GM18858 (cell line): ENCODE results near the gene TMED9.
A peak's percentile ranks its signal among the peaks of the same experiment; 100 is the strongest.
"Not testable (repeated sequence)": the region's sequence is repeated elsewhere in the genome, so short reads cannot be mapped to it uniquely, and the experiment has no call there.

Experiments used
- ATAC-seq: cut with Tn5 transposase; IDR thresholded peaks from one replicate; pipeline ENCODE4 v1.9.1; 2021; ENCODE audit not compliant: unreplicated experiment

The TMED9 gene

DNA sequence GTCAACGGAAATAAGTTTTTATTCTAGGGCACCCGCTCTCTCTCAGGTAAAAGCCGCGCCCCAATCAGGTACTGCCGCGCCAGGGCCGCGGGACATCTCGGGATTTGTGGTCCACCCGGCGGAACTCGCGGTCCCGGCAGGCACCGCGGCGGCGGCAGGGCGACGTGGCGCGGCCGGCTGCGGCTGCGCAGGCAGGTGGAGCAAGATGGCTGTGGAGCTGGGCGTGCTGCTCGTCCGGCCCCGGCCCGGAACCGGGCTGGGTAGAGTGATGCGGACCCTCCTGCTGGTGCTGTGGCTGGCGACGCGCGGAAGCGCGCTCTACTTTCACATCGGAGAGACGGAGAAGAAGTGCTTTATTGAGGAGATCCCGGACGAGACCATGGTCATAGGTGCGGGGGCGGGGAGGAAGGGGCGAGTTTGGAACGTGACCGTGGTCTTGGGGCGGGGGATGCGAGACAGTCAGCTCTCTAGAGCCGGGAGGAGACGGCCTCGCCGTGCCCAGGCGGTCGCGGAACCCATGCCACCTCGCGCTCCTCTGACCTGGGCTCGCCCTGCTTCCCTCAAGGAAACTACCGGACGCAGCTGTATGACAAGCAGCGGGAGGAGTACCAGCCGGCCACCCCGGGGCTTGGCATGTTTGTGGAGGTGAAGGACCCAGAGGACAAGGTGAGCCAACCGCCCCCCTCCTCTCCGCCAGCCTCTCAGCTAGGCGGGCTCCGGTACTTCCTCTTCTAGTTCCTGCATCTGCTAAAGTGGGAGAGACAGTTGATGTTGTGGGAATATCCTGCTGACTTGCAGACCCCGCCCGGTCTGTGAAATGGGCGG is at the start of gene TMED9:
Gene TMED9 (plus strand): TSS at position 194 of the 825 bp plus-strand sequence. CDS start 12 bp downstream, at position 206.
- peak; percentile 85 for ATAC-seq

DNA sequence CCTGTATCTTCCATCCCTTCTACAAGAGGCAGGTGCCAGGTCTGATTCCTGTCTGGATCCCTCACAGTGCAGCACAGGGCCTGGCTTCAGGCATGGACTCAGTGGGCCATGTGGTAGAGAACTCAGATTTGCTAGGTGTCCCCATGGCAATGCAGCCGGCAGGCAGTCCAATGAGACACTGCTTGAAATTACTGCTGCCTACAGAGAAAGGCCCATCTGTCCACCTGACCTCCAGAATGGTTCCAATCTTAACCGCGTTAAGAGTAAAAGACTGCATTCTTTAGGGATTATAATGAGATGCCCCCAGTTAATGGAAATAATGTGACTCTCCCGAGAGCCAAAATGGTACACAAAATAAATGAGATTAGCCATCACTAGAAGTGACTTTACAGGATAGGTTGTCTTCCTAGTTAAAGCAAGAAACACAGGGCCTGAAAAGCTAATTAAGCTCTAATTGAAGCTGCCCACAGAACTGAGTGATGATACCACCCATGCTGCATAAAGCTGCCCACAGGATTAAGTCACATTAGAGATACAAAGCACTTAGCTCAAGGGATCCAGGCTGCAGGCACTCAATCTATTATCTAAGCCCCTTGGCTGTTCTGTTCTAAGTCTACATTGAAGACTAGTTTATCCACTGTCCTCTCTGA is 49.1 kb upstream of the TMED9 start:
- ATAC-seq: no peak

DNA sequence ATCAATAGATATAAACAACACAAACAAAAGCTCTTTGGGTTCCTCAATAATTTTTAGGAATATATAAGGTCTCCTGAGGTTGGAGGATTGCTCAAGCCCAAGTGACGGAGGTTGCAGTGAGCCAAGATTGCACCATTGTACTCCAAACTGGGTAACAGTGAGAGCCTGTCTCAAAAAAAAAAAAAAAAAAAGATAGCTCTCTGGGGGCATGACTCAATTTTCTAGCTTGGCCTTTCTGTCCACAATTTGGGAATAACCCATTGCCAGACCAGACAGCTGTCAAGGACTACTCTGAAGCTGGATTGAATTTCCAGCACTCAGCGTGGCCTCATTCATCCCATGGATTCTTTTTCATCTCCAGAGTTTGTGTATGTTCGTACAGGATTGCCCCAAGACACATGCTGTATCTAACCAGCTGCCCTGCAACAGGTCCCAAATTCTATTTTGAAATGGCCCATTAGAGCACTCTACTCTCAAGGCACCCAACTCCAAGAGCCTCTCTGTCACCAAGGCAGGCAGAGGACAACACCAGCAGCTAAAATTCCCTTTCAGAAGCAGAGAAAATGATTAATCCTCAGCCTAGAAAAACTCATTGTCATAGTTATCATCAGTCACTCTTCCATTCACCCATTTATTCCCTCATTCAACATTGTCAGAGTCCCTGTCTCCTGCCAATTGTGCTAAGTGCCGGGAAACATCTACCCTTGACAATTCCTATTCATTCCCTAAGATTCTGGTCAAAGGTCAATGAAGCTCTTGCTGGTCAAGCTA is 46.3 kb upstream of the TMED9 start:
- no peak for ATAC-seq

DNA sequence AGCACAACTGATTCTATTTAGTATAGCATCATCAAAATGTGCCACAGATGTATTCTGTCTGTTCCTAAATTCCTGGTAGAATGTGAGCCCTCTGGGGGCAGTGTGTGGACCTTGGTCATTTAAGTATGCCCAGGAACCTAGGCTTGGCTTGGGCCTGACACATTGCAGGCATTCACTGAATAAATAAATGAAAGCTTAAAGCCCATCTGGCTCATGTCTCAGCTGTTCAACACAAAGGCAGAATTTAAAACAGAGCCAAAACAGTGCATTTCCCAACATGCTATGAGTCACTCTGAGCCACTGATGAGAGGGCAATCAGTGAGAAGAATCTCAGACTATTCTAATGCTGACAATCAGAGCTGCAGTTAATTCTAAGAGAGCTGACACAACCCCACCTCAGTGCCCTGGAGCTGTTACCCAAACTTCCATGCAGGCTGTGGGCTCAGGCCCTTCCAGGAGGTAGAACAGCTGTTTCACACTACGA is 45.7 kb upstream of the TMED9 start:
- no peak for ATAC-seq

DNA sequence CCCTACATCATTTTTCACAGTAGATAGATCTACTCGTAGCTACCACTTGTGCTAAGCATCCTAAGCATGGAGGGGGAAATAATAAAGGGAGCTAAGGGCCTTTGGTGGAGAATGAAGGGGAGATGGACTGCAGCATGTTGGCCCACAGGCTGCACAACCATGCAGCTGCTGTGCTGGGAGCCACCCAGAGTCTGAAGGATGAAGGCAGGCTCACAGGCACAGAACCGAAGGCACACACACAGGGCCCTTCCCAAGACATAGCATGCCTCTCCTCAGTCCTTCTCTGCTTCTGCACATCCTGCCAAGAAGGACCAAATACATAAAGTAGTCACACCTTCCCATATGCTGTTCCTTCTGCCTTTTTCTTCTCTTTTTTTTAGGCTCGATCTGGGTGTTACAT is 44.3 kb upstream of the TMED9 start:
- no peak for ATAC-seq

DNA sequence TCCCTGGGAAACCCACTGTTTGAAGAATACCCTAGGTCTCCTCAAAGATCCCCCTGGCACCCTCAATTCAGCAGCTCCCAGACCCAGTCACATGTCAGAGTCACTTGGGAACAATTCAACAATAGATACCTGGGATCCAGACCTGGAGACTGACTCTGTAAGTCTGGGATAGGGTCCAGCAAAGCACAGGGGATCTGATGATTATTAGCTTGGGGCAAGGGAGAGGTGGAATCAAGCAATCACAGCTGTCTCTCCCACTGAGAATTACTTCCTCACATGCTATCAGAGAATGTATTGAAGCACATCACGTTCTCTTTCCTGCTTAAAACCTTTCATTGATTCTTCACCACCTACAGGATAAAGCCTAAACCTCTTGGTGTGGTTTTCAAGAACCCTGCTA is 43.5 kb upstream of the TMED9 start:
- ATAC-seq: no peak

DNA sequence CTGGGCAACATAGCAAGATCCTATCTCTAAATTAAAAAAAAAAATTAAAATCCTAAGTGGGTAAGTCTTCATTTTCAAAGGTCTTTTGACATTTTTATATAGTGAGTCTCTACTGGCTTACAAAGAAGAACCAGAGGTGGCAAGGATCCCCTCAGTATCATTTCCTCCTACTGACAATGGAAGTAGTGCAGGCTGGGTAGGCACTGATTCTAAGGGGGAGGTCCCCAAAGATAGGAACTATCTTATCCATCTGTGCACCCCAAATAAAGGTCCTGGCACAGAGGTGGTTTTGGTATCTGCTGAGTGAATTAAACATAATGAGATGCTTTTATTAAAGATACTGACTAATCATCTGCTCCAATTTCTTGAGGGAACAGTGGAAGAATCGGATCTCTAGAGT is 41.9 kb upstream of the TMED9 start:
- no peak for ATAC-seq

DNA sequence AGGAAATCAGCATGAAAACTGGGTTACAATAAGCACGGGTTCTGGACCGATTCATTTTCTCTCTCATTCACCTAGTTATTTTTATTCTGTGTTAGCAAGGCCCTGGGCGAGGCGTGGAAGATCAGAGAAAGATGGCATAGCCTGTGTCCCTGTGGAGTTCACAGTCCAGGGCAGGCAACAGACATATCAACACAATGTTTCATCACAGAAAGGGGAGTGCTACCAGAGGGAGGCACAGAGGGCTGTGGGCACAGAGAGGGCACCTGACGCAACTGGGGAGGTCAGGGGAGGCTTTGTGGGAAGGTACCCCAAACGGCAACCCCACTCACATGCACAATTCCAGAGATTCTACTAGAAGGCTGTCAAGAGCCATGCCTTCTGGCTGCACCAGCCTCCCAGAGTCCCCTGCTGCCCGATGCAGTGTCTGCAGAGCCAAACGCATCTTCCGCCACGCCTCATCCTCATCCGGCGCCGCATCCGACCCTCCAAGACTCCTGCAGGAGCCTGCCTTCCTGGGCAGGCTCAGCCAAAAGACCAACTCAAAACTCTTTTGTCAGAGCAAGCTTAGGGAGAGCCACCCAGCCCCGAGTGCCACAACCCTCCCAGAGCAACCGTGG is 39.1 kb upstream of the TMED9 start:
- no peak for ATAC-seq

DNA sequence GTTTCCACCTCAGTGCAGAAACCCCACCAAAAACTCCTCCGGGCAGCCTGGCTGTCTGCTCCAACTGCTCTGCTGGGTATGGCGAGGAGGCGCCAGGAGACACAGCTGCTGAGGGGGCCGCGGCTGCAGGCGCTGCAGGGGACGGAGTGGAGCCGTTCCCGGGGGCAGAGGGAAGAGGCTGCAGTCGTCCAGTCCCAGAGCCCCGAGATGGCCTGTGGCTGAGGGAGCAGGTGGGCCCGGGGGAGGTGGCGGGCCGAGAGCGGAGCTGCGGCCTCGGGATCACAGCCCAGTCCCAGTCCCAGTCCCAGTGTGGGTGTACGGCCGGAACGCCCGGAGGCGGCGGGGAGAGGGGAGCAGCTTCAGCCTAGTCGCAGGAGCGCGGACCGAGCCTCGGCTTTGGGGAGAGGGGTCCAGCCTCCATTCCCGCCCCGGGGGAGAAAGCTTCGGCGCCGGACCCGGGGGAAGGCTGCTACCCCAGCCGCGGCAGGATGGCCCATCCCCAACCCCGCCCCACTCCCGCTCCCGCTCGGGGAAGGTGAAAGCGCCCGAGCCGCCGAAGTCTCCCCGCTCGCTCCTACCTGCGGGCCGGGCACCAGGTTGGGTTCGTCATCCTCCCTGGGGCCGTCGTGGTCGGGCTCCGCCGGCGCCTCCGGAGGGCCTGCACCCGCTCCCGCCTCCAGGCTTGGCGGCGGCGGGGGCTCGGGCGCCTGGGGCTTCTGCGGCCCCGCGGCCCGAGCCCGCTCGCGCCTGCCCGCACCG is 38.2 kb upstream of the TMED9 start:
- ATAC-seq: peak; percentile 25

DNA sequence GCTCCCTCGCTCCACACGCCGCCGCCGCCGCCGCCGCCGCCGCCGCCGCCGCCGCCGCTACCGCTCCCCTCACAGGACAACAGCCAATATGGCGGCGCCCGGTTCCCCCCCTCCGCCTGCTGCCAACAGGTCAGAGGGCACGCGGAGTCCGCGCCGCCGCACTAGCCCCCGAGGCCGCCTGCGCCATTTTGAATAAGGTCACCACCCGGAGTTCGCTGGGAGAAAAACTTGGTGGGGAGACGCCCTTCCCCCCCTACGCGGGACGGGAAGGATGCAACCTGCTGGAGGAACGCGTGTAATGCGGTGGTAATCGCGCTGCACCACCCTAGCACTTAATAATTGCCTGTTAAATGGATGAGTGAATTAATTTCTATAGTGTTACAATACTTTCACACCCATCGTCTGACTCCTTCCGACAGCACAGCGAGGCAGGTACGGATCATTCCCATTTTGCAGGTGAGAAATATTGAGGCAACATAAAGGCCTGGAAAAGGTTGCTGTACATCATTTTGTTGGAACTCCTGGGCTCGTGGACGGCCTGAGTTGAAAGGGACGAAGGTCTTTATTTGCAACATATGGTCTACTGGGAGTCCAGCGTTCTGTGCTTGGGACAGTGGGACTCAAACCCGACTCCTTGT is 37.4 kb upstream of the TMED9 start, which contains the start of gene FAM193B:
Gene FAM193B (minus strand): TSS at position 90 of the 638 bp plus-strand sequence. CDS start 105 bp downstream, outside the sequence.
- ATAC-seq: peak; percentile 62

DNA sequence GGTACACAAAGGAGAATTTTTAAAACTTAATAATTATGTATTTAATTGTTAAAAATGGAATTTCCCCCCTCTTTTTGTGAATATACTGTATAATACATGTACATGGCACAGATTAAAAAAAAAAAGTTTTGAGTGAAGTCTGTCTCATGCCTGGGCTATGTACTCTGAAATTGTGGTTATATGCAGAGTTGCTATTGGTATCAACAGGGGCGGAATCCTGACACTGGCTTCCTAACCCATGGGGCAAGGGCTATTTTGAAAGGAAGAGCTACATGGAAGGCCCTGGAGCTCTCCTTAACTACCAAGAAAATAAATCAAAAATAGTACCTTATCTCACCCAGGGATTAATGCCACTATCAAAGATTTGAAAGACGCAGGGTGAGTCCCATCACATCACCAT is 36.8 kb upstream of the TMED9 start:
- ATAC-seq: no peak

DNA sequence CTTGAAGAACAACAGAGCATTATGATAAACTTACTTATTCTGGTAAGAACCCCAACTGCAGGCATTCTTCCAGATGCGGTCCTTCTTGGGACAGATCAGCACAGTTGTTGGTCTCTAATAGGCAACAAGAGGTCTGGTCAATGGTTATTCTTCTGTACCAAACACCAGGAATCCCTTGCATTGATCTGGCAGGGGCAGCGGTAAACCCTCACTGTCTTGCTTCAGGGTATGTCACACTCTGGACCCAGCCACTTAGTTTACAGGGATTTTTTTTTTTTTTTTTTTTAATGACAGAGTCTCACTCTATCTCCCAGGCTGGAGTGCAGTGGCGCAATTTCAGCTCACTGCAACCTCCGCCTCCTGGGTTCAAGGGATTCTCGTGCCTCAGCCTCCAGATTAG is 36.3 kb upstream of the TMED9 start:
- no peak for ATAC-seq

DNA sequence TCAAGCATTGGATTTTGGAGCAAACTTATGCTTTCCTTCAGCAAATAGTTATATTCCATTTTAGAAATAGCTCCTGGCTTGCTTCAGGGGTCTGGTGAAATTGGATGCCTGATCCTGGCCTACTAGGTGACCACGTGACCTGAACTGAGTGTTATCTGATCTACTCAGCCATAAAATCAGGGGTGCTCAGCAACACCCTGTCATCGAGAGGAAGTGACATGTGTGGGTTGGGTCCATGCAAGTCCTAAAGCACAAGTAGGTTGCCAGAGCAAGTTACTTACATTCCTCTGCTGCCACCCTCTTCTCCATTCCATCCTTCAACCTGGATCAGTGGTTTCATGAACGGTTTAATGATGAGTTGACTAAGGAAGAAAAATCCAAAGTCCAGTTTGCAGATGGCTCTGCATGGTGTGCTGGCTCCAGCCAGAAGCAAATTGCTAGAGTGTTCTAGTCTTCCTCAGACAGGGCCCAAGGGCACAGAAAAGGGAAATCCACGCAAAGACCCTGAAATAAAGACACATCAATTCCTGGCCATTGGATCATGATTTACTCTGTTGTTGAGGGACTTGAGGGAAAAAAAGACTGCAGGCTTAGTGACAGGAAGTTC is 34.9 kb upstream of the TMED9 start:
- ATAC-seq: no peak

DNA sequence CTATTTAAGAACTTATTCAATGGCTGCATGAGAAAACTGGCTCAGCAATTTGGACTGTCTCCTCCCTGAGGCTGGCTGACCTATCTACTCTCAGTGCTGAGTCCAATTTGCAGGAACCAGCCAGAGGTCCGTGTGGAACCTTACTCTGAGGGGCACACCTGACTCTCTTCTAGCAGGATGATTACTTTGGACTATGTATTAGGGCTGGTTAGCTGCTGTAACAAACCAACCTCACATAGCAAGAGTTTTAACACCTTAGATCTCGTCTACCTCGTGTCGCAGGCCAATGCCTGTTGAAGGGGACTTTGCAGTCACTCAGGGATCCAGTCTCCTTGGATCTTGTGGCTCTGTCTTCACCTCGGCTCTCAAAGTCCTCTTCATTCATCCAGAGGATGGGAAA is 34.2 kb upstream of the TMED9 start:
- ATAC-seq: no peak

DNA sequence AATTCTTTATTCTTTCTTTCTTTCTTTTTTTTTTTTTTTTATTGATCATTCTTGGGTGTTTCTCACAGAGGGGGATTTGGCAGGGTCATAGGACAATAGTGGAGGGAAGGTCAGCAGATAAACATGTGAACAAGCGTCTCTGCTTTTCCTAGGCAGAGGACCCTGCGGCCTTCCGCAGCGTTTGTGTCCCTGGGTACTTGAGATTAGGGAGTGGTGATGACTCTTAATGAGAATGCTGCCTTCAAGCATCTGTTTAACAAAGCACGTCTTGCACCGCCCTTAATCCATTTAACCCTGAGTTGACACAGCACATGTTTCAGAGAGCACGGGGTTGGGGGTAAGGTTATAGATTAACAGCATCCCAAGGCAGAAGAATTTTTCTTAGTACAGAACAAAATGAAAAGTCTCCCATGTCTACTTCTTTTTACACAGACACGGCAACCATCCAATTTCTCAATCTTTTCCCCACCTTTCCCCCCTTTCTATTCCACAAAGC is 32.5 kb upstream of the TMED9 start:
- ATAC-seq: not testable (repeated sequence)

DNA sequence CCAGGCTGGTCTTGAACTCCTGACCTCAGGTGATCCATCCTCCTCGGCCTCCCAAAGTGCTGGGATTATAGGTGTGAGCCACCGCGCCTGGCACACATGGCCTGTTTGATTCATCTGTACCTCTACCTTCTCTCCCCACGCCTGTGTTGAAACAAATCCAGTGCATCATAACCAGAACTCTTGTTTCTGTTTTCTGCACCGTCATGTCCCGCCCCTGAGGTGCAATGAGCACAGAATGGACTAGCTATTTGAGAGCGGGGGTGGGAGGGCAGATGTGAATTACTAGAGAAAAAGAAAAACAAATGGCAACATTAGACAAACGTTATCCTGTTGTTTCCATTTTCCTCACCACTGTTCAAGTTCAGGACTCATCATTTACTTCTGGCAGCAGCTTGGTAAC is 27.0 kb upstream of the TMED9 start:
- ATAC-seq: no peak

DNA sequence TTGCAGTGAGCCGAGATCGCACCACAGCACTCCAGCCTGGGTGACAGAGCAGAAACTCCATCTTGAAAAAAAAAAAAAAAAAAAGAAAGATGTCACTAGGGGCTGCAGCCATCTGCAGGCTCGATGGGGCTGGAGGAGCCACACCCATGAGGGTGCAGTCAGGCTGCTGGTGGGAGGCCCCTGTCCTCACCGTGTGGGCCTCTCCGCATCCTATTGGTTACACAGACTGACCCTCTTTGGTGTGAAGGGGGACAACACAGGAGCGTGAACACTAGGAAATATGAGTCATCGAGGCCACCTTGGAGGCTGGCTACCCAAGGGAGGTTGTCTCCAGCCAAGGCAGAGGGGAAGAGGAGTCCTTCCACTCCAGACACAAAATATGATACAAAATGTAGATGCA is 23.7 kb upstream of the TMED9 start:
- no peak for ATAC-seq

DNA sequence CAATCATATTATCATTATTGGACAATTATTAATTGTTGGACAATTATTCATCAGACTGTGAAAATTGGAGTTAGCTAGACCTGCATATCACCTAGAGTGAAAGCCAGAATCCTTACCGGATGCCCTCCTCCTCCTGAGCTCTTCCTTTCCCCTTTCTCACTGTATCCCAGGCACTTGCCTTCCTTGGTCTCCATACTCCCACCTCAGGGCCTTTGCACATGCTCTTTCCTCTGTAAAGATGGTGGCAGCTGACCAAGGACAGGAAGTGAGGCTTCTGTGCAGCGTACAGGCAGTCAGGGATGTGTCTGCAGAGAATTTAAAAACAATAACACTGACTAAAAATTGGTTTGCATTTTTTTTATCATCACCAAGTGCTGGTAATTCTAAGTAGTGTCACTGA is 22.1 kb upstream of the TMED9 start:
- no peak for ATAC-seq

DNA sequence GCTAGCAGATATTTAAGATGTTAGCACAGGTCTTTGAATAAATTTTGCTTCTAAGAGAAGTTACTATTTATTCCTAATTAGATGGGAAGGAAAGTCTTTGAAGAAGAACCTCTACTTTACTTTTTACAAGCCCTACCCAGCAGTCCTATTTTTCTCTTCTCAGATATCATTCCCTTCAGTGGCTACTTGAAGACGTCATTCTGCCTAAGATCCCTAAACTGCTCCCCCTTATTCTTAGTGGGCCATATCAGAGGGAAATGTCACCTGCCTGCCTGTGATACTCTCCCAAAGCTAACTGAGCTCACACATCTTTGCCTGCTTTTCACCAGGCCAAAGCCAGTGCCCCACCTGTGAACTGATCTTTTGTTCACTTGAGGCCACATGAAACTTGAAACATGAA is 16.5 kb upstream of the TMED9 start:
- ATAC-seq: no peak
